ENCODE results near the gene DIRAS1. TPM values are rescaled to one million over a fixed set of nuclear protein-coding genes. Genes with fewer than 3 reads are reported as not detected.

DIRAS1 gene
- total and polyA plus RNA-seq, 2 of the 8 experiments (the other 6 are each of a cell fraction or from before 2014, with no cell fraction given) = 20.2 to 22.3 TPM

DNA sequence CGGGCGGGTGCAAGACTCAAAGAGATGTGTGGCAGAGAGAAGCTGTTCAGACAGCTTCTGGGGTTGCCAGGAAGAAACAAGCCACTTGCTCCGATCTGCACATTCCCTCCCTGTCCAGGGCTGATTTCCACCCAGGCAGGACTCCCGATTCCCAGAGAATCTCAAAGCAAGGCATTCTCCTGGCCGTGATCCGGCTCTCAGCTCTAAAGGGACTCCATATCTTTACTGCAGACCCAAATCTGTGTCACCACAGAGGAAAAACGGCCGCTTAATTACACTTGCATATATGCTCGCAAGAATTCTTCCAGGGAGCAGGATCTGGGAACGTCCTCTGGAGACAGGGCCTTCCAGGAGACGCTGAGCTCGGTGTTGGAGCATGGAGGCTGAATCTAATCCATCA is 44.3 kb downstream of the DIRAS1 start (continued):
- TF ChIP-seq RBBP5 (IDR thresholded peaks at IDR 0.05; ENCODE audit: borderline replicate concordance, low read depth, low read length) (no peak), SP2 (IDR thresholded peaks at IDR 0.05; ENCODE audit: low read length) (no peak)

Data from H1 (cell line).